NCI-H1694 (cell line): ENCODE data around the gene SAFB2.
A peak's percentile ranks its signal among the peaks of the same experiment; 100 is the strongest.

Experiments used
- DNase-seq: peaks from one replicate; lab custom pipeline; 2025; lab: John Stamatoyannopoulos, UW

The SAFB2 gene

GRCh38 chr19:5579697-5580096 lies 42.9 kb downstream of the SAFB2 start:
- DNase-seq: no peak

- DNase-seq: no peak
These were observed 43.3 kb downstream of the SAFB2 start for GRCh38 chr19:5579286-5579685.

GRCh38 chr19:5578097-5578846 lies 44.3 kb downstream of the SAFB2 start:
- peak; percentile 56 for DNase-seq

GRCh38 chr19:5575590-5575989 lies 47.0 kb downstream of the SAFB2 start:
- no peak for DNase-seq

- no peak for DNase-seq
These were observed 49.9 kb downstream of the SAFB2 start for GRCh38 chr19:5572556-5573286.

- DNase-seq: no peak
These were observed 50.8 kb downstream of the SAFB2 start for GRCh38 chr19:5571777-5572176.

GRCh38 chr19:5567970-5568407 lies 54.6 kb downstream of the SAFB2 start:
- no peak for DNase-seq

- no peak for DNase-seq
These were observed 55.1 kb downstream of the SAFB2 start, which contains the start of gene TINCR for GRCh38 chr19:5567360-5567969. Gene TINCR (minus strand): TSS chr19:5567953.

GRCh38 chr19:5564930-5565329 lies 57.6 kb downstream of the SAFB2 start:
- DNase-seq: no peak

GRCh38 chr19:5563935-5564612 lies 58.5 kb downstream of the SAFB2 start:
- DNase-seq: no peak

- DNase-seq: no peak
These were observed 59.6 kb downstream of the SAFB2 start for GRCh38 chr19:5563008-5563431.

- DNase-seq: no peak
These were observed 60.3 kb downstream of the SAFB2 start for GRCh38 chr19:5562280-5562679.

GRCh38 chr19:5561559-5561958 lies 61.0 kb downstream of the SAFB2 start:
- DNase-seq: no peak

- DNase-seq: no peak
These were observed 62.4 kb downstream of the SAFB2 start for GRCh38 chr19:5560156-5560555.

- no peak for DNase-seq
These were observed 62.8 kb downstream of the SAFB2 start for GRCh38 chr19:5559804-5560133.

GRCh38 chr19:5558101-5558621 lies 64.4 kb downstream of the SAFB2 start:
- DNase-seq: no peak

GRCh38 chr19:5557691-5558090 lies 64.9 kb downstream of the SAFB2 start:
- no peak for DNase-seq

- DNase-seq: no peak
These were observed 67.7 kb downstream of the SAFB2 start for GRCh38 chr19:5554828-5555227.

GRCh38 chr19:5553892-5554291 lies 68.7 kb downstream of the SAFB2 start:
- no peak for DNase-seq

GRCh38 chr19:5547881-5548280 lies 74.7 kb downstream of the SAFB2 start:
- DNase-seq: no peak

- DNase-seq: no peak
These were observed 76.6 kb downstream of the SAFB2 start for GRCh38 chr19:5545984-5546383.

GRCh38 chr19:5545051-5545450 lies 77.5 kb downstream of the SAFB2 start:
- no peak for DNase-seq
